IPS-11a (cell line): Measurements from ENCODE around the gene ROBO1.
"Not testable (repeated sequence)": the region's sequence is repeated elsewhere in the genome, so short reads cannot be mapped to it uniquely, and the experiment has no call there.

Source experiments
- H3K4me3 ChIP-seq: one replicate; pipeline ENCODE4 v1.5.1; 2013; ENCODE audit warnings: low read depth, low read length, control low read depth

Gene ROBO1

DNA sequence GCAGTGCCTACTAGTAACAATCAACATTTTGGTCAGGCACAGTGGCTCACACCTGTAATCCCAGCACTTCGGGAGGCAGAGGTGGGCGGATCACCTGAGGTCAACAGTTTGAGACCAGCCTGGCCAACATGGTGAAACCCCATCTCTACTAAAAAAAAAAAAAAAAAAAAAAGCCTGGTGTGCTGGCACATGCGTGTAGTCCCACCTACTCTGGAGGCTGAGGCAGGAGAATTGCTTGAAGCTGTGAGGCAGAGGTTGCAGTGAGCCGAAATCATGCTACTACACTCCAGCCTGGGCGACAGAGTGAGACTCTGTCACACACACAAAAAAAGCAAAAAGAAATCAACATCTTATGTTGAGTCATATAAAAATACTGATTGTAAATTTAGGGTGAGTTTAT, 1043.4 kb downstream of the ROBO1 start:
- H3K4me3 ChIP-seq: not testable (repeated sequence)

DNA sequence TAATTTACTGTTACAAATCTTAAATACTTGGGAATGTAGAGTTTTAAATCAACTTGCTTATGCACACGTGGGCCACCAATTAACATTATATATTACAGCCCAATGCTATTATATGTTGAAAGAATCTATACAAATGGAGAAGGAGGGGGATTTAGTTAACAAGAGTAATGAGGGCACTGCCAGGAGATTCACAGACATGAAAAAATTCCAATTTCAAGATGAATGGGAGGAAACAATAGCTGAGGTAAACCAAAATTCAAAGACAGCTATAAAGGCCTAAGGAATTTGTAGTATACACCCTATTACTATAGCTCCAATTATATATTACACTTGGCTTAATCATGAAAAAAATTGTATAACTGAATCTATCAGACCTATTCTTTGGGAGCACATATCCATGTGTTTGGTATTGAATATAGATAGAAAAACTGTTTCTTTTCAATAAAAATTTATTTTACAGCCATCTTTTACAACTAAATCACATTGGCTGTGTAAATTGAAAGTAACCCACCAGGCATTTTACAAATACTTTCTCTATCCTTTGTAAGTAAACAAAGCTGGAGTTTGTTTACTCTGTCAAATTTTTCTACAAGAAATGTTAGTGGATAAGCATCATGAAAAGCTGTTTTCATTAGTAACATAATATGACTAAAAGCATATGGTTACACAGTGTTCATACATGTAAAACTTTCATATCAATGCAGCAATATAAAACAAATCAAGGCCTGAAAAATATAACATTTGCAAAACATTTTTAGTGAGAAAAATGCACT, 1045.8 kb downstream of the ROBO1 start:
- no peak overlapping the region for H3K4me3 ChIP-seq

DNA sequence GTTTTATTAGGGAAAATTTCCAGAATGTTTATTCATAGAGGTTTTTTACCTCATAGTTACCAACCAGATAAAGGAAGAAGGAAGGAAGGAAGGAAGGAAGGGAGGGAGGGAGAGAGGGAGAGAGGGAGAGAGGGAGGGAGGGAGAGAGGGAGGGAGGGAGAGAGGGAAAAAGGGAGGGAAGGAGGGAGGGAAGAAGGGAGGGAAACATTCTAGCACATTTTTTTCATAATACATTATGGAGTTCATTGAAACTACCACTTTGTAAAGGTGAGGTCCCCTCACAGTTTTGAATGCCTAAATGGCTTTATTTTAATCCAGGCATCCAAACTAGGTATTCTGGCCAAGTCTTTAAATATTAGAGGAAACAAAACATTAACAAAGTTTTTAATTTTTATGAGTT, 1049.1 kb downstream of the ROBO1 start:
- no peak overlapping the region for H3K4me3 ChIP-seq

DNA sequence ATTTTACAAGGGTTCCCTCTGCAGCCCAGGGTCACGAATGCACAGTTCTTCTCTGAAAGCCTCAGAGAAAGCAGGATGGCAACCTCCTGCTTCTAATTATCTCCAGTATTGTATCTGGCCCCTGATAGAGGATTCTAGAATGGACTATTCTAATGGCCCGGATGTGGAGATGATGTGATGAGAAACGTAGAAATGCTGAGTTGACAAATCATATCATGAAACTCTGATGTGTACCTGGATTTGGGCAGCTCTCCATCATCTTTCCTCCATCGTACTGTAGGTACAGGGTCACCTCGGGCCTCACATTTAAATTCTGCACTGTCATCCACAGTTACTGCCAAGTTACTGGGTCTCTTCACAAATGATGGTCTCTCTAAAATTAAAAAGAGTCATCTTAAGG, 1050.8 kb downstream of the ROBO1 start:
- H3K4me3 ChIP-seq: no peak overlapping the region

DNA sequence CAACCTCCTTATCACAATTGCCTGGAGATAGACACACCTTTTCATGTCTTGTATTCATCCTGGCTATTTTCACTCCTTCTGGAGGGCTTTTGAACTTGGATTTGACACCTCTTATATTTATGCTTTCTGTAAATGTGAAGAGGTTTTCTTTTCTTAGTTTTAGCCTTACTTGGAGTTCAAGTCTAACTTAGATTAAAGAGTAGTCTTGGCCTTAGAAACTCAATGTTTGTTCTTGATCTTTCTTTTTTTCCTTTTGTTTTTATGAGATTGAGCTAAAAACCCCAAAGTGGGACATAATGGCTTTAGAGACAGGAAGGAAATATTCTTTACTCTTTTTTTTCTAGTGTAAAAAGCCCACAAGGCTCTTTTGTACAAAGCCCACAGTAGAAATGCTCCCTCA, 1054.9 kb downstream of the ROBO1 start:
- H3K4me3 ChIP-seq: no peak overlapping the region

DNA sequence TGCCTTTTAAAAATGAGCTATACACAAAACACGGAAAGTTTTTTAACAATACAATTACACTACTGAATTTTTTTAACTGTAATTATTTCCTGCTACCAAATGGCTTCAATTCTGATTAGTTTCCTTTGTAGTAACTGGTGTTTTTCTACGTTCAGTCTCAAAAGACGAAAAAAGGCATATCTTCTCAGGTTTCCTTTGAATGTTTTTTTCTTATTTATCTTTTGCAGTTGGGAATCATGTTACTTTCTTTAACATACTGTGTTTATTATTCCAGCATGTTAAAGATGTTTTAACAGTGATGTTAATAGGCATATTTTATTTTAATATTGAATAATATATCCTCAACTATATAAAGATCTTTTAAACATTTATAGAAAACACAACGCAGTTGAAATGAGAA, 1055.5 kb downstream of the ROBO1 start:
- no peak overlapping the region for H3K4me3 ChIP-seq

DNA sequence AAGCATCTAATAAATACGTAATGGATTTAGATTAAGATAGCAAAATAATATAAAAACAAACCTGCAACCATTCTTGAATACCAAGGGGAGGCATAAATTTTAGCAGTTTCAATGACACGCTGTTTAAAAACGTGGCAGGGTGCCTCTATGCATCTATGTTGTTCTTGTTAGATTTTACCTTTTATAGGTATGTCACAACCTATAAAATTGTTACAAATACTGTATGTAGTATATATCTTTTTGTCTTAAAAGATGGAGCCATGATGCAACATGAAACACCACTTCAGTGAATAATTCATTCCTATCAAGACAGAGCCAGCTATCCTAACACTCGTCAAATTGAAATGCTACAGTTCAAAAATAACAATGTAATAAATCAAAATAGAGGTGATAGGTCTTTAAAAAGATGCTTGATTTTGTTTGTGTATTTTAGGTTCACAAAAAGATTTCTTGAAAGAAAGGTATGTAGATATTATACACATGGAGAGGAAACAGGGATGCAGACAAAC, 1059.2 kb downstream of the ROBO1 start:
- H3K4me3 ChIP-seq: no peak overlapping the region

DNA sequence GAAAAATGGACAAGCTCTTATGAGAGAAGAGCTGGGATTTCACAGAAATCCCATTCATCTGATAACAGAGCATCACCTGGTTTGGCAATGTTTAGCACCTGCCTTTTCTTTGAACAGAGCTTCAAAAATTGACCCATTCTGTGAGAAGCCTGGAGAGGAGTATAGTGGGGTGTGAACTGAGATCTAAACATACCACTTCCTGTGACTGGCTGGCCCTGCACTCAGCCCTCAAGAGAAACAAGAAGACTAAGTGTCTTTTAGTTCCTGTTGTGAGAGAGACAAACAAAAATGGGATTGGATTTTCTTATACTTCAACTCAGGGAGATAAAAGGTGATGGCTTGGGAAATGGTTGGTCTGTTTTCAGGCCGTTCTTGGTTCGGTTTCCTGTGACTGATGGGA, 1060.2 kb downstream of the ROBO1 start:
- H3K4me3 ChIP-seq: no peak overlapping the region

DNA sequence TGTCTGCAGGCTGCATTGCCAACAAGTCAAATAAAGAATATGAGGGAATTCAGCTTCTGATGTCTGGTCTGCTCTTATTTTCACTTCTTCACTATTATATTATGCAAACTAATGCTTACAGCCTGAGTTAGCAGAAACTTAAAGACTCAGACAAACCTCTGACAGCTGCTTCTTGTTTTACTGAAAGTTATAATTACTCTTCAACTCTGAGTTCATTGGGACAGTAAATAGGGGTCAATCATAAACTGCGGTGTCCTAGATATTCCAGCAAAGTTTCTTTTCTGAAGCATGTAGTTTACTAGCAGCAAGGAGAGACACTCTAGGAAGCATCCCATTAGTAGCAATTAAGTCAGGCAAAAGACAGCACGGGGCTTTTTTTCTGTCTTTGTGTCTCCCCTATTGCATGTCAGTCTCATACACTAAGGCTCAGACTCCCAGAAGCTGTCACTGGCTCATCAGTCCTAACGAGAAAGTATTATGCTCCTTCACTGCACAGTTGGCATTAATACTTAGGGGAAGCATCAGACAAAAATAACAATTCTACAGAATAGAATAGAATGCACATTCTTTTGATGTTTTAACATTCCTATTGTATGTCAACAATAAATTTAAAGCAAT, 1060.8 kb downstream of the ROBO1 start:
- no peak overlapping the region for H3K4me3 ChIP-seq

DNA sequence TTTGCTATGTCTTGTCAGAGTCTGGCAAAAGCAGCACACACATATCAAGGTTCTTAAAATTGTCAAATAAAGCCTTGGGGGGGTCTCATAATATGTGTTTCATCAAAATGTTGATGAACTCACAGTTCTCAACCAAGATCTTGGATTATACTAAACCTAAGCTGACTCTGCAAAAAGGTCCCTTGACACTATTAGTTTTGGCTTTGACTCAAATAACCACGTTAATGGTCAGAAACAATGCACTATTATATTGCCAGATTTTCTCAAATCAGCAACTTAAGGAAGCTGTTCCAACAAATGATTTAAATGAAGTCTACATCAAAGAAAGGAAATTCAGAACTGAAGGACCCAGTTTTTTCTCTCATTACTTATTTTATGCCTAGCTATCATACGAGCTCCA, 1063.9 kb downstream of the ROBO1 start:
- H3K4me3 ChIP-seq: no peak overlapping the region

DNA sequence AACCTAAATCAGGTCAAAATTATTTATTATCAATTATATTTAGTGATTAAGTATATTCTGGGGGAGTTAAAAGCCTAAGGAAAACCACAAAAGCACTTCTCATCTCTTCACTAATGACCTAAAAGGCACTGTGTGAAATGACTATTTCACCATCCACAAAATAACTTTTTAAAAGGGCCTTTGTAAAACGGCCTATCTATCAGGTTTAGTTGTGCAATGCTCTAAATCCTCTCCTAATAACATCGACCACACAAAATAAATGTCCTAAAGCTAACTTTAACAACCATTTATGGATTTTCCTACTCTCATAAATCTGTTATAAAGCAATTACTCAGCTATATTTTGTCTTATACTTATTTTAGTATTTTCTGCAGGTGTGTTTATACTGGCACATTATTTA, 1066.3 kb downstream of the ROBO1 start:
- H3K4me3 ChIP-seq: no peak overlapping the region

DNA sequence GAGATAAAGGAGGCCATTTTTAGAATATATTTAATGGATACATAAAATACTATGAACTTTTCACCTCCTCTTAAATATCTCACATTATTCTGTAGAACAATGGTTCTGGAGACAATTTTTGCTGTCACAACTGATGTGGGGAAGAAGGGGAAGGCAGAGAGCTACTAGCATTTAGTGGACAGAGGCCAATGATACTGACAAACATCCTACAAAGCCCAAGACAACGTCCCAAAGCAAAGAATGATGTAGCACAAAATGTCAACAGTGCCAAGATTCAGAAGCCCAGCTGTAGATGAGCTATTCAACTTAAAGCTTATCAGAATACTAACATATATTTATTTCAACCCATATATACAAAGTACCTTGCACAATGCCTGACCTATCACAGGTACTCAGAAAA, 1069.4 kb downstream of the ROBO1 start:
- no peak overlapping the region for H3K4me3 ChIP-seq

DNA sequence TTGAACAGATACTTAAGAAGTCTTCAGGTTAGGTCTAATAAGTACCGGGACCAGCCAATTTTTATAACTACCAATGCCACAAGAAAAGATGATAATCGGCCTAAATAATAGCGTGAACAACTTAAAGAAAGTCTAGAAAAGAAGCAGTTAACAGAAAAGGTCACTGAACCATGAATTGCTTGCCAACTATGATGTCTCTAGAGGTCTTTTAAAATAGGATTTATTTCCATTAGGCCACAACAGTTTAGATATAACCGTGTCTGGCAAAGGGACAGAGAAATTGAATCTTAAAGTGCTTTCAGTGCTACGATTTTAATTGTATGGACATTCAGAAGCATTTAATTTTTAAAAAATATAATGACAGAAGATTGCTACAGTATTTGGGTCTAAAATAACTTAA, 1070.4 kb downstream of the ROBO1 start:
- H3K4me3 ChIP-seq: no peak overlapping the region

DNA sequence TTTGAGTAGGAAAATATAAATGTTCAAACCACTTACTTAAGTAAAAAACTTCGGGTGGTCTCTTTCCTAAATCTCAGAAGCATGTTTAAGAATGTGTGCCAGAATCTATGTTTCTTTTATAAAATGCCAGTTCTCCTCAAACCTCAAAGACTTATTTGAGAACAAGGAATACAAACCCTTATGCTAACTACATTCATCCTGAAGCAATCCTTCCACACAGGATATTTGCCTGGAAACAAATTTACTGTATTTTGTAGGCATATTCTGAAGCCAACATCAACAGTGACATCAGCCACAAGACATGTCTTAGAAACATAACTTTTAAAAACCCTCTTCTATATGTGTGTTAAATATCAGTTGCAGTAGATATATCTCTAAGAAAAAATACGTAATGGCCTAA, 1077.0 kb downstream of the ROBO1 start:
- no peak overlapping the region for H3K4me3 ChIP-seq

DNA sequence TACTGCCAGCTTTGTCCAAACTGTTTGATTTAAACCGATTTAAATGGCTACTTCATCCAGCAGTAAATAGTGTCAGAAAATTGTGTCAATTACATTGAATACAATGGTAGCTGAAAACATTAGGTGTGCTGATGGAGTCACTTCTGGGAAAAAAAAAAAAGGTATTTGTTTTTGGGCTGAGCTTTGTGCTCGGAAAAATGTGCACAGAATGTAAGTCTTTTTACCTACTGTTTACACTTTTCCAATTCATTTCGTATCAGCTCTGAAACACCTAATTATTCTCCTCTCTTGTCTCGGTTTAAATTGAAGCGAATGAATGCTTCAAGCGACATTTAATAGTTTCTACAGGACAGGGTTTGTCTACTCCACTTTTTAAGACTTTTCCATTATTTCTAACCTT, 1078.4 kb downstream of the ROBO1 start:
- no peak overlapping the region for H3K4me3 ChIP-seq

DNA sequence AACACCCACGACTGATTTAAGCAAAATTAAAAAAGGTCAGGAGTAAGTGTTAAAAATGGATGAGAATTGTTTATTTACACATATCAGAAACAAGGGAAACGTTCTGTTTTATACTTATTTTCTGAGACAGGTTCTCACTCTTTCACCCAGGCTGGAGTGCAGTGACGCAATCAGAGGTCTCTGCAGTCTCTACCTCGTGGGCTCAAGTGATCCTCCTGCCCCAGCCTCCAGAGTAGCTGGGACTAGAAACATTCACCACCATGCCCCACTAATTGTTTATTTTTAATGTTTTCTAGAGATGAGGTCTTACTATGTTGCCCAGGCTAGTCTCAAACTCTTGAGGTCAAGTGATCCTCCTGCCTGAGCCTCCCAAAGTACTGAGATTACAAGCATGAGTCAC, 1080.3 kb downstream of the ROBO1 start:
- no peak overlapping the region for H3K4me3 ChIP-seq

DNA sequence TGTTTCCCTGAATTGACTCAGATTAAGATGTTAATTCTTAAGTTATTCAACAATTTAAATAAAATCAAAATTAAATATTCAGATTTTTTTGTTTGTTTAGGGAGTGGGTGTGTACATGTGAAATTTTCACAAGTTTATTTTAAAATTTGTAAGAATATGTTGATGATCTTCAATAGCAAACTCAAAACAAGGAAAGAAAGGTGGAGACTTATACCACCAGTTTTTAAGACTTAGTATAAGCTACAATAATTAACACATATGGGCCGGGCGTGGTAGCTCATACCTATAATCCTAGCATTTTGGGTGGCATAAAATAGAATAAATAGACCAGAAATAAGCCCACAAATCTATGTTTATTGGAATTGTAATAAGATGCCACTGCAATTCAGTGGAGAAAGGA, 1084.5 kb downstream of the ROBO1 start:
- no peak overlapping the region for H3K4me3 ChIP-seq

DNA sequence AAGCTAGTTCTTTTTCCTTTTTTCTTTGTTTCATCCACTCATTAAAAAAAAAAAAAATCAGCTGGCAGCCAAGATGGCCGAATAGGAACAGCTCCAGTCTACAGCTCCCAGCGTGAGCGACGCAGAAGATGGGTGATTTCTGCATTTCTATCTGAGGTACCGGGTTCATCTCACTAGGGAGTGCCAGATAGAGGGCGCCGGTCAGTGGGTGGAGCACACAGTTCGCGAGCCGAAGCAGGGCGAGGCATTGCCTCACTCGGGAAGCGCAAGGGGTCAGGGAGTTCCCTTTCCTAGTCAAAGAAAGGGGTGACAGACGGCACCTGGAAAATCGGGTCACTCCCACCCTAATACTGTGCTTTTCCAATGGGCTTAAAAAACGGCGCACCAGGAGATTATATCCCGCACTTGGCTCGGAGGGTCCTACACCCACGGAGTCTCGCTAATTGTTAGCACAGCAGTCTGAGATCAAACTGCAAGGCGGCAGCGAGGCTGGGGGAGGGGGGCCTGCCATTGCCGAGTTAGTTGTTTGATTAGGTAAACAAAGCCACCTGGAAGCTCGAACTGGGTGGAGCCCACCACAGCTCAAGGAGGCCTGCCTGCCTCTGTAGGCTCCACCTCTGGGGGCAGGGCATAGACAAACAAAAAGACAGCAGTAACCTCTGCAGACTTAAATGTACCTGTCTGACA, 1092.5 kb downstream of the ROBO1 start:
- H3K4me3 ChIP-seq: not testable (repeated sequence)

DNA sequence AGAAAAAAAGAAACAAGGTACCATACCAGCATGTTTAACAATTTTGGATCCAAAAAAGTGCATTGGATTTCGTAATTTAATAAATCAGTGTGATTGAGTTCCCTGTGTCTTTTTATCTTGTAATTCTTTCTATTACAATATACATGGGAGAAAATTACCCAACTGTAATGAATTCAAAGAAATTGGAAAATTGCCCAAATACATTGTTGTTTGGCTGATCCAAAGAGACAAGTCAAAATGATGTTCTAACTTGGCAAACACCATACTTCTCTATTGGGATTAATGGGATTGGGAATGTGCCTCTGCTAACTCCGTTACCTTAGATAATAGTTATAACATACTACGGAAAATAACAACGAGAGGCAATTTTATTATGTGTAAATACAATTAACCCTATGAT, 1097.1 kb downstream of the ROBO1 start:
- H3K4me3 ChIP-seq: no peak overlapping the region

DNA sequence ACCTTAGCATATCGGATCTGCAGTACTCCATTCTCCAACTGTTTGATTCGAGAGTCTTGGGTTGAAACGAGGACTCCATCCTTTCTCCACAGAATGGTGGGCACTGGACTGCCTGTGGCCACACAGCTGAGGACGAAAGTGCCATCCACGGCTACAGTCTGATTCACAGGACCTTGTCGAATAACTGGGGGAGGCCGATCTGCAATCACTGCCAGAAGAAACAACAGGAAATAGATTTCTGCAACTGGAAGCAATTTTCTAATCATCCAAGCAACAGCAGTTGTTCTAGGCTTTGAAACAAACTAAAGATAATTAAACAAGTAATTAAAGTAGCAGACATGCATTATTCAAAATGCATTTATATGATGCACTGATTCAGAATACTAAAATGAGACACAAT, 1097.7 kb downstream of the ROBO1 start:
- no peak overlapping the region for H3K4me3 ChIP-seq

DNA sequence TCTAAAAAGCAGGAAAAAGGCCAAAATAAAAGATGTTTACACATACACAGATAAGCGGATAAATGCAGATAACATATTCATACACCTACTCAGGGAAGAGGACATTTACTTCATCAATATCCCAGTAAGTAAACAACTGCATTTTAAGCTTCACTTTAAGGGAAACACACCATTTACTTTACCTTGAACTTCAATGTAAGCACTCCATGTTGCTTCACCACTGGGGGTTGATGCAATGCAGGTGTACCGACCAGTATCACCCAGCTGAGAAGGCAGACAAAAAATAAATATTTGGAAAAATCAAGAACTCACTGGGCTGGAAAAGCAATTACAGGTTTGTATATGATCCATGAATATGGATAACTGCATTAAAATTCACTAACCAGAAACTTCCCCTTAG, 1099.5 kb downstream of the ROBO1 start:
- no peak overlapping the region for H3K4me3 ChIP-seq

DNA sequence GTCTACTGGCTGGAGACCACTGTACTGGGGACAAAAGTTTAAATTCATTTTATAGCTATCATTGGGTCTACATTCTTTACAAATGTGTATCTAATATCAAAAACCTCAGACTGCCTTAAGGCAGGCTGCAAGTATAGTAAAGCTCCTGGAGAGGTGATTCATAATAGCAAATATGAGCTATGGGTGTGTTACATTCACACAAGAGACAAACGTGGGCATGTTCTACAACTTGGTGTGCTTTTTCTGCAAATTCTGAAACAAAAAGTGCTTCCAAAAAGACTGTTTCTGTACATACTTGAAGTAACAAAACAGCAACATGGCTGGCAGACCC, 1101.4 kb downstream of the ROBO1 start:
- no peak overlapping the region for H3K4me3 ChIP-seq
